Esophagus squamous epithelium (tissue), 4 donors: ENCODE measurements around the gene OIT3.

Experiments used
- CTCF ChIP-seq, 6 experiments: fragments of 450-650 bp in 4 of 6; fragments of 200-600 bp in 2 of 6; sonication (generic) in 2 of 6; IDR thresholded peaks; one replicate each; pipeline ENCODE4 v1.5.1; 2016 to 2019; ENCODE audit warnings: antibody characterized with exemption in 6 of 6, mild to moderate bottlenecking in 4 of 6, moderate library complexity in 4 of 6
- POLR2A ChIP-seq, 4 donors: fragments of 450-650 bp; IDR thresholded peaks; one replicate each; pipeline ENCODE4 v1.6.1; 2017; ENCODE audit warnings: antibody characterized with exemption in 4 of 4, mild to moderate bottlenecking in 4 of 4, moderate library complexity in 3 of 4

GRCh38 chr10:72850861-72851260 is 42.7 kb upstream of the OIT3 start:
- TF ChIP-seq POLR2A (IDR thresholded peaks at IDR 0.05), result no peak
- no peak for TF ChIP-seq CTCF (IDR thresholded peaks at IDR 0.05)
